Upper lobe of left lung (tissue), 4 donors: ENCODE data around the gene MYMK.

ENCODE experiments used
- POLR2A ChIP-seq, 4 donors: fragments of 450-650 bp; IDR thresholded peaks; one replicate each; pipeline ENCODE4 v1.5.1; 2016 to 2017; ENCODE audit warnings: antibody characterized with exemption in 4 of 4, mild to moderate bottlenecking in 2 of 4
- POLR2AphosphoS5 ChIP-seq, 2 donors: sonication (generic); formaldehyde crosslinking; IDR thresholded peaks; one replicate each; pipeline ENCODE4 v1.5.1; 2017; ENCODE audit warnings: antibody characterized with exemption in 2 of 2
- TF ChIP-seq, protein P1 (sequence below), 6 experiments: fragments of 450-650 bp in 4 of 6; fragments of 200-600 bp in 2 of 6; sonication (generic) in 2 of 6; IDR thresholded peaks; one replicate each; pipeline ENCODE4 v1.5.1; 2016 to 2019; ENCODE audit warnings: antibody characterized with exemption in 6 of 6

DNA sequence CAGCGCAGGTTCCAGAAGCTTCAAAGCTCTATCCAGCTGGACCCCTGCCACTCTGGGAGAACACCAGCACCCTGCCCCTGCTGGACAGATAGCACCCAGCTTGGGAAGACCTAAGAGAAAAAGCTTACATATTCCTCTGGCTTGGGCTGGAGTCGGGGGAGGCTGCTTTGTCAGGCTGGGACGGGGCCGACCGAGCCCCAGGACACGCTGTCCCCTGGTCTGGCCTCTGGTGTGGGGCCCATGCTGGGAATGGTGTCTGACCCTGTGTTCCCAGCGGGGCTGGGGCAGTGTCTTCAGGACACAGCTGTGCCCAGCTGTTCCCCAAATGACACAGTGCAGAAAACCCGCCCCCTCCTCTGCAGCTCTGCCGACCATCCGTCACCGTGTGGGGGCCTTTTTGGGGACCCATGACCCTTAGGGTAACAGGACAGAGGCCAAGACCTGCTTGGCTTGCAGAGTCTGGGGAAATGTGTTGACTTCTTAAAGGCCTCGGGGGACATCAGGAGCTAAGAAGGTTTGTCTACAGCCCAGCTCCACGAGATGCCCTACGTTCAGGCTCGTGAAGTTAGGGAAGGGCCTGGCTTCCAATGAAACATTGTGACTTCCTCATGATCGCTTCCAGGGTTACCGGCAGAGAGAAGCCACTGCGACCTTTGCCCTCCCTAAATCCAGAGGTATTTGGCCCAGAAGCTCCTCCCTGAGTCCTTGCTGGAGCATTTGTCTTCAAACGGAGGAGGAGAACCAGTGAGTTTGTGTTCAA is 25.4 kb downstream of the MYMK start:
- TF ChIP-seq, protein P1, sequence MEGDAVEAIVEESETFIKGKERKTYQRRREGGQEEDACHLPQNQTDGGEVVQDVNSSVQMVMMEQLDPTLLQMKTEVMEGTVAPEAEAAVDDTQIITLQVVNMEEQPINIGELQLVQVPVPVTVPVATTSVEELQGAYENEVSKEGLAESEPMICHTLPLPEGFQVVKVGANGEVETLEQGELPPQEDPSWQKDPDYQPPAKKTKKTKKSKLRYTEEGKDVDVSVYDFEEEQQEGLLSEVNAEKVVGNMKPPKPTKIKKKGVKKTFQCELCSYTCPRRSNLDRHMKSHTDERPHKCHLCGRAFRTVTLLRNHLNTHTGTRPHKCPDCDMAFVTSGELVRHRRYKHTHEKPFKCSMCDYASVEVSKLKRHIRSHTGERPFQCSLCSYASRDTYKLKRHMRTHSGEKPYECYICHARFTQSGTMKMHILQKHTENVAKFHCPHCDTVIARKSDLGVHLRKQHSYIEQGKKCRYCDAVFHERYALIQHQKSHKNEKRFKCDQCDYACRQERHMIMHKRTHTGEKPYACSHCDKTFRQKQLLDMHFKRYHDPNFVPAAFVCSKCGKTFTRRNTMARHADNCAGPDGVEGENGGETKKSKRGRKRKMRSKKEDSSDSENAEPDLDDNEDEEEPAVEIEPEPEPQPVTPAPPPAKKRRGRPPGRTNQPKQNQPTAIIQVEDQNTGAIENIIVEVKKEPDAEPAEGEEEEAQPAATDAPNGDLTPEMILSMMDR (IDR thresholded peaks at IDR 0.05): peak in 1 of 6 experiments; percentile 13
- TF ChIP-seq POLR2AphosphoS5 (IDR thresholded peaks at IDR 0.05): peak; percentile 86 to 87
- TF ChIP-seq POLR2A (IDR thresholded peaks at IDR 0.05): no peak
